Panc1 (cell line): ENCODE data around the gene PLXNC1. TPM values are rescaled to one million over a fixed set of nuclear protein-coding genes. Genes with fewer than 3 reads are reported as not detected.

ENCODE experiments used
- ATAC-seq: fragments of 200-7000 bp; cut with Tn5 transposase; 2 replicates; pipeline ENCODE4 v1.9.1; 2020; ENCODE audit warnings: mild to moderate bottlenecking, moderate library complexity
- BruUV-seq: library from RNA; stranded (reverse); fragments of 400-500 nt; replicated peaks from 2 replicates; lab custom pipeline; 2021; lab: Mats Ljungman, UMichigan
- CTCF ChIA-PET: fragments of 300-600 bp; sonication (Branson Sonifier 250); formaldehyde crosslinking; loops from one replicate; lab custom pipeline; 2022; ENCODE audit warnings: antibody characterized with exemption; lab: Charles Lee
- POLR2A ChIA-PET: fragments of 300-600 bp; sonication (Branson Sonifier 250); formaldehyde crosslinking; loops from one replicate; lab custom pipeline; 2022; ENCODE audit warnings: antibody characterized with exemption; lab: Charles Lee
- DNase-seq: peaks from one replicate; pipeline ENCODE4 v3.0.0-alpha.2; 2010; ENCODE audit warnings: low read depth, low spot score
- H3K27ac ChIP-seq: 2 replicates; pipeline ENCODE4 v1.5.1; 2011; ENCODE audit warnings: mild to moderate bottlenecking, low read length, inconsistent platforms
- H3K27me3 ChIP-seq: fragments of 200-500 bp; sonication (Bioruptor generic); 2 replicates; pipeline ENCODE4 v1.6.0; 2014; ENCODE audit warnings: low read length, inconsistent platforms; ENCODE audit not compliant: control insufficient read depth, insufficient read depth
- H3K36me3 ChIP-seq: fragments of 200-500 bp; sonication (Bioruptor generic); 2 replicates; pipeline ENCODE4 v1.5.1; 2014; ENCODE audit warnings: inconsistent platforms, mild to moderate bottlenecking, low read length, moderate library complexity; ENCODE audit not compliant: control insufficient read depth, insufficient read depth
- H3K4me1 ChIP-seq: 2 replicates; pipeline ENCODE4 v1.5.1; 2011; ENCODE audit warnings: inconsistent platforms, mild to moderate bottlenecking, low read length, moderate library complexity; ENCODE audit not compliant: control insufficient read depth, insufficient read depth
- H3K4me3 ChIP-seq, 2 experiments: 2 replicates each; pipeline ENCODE4 v1.5.1; 2011 to 2012; ENCODE audit warnings: low read depth in 2 of 2, low read length in 2 of 2, mild to moderate bottlenecking in 2 of 2, inconsistent platforms in 1 of 2, moderate library complexity in 1 of 2
- H3K9me3 ChIP-seq: fragments of 200-500 bp; sonication (Bioruptor generic); 2 replicates; pipeline ENCODE4 v1.5.1; 2014; ENCODE audit warnings: low read depth, mild to moderate bottlenecking, inconsistent platforms, low read length, moderate library complexity; ENCODE audit not compliant: control insufficient read depth, insufficient read depth
- CTCF ChIP-seq: fragments of 450-650 bp; IDR thresholded peaks from 2 replicates; pipeline ENCODE4 v1.5.1; 2017; ENCODE audit warnings: mild to moderate bottlenecking
- POLR2AphosphoS5 ChIP-seq: IDR thresholded peaks from 2 replicates; pipeline ENCODE4 v1.6.1; 2012; ENCODE audit warnings: mild to moderate bottlenecking, low read depth, low read length, moderate library complexity
- REST ChIP-seq, 2 experiments: IDR thresholded peaks; 2 replicates each; pipeline ENCODE4 v1.6.1; 2011 to 2012; ENCODE audit warnings: low read depth in 2 of 2, control low read depth in 1 of 2, low read length in 1 of 2, mild to moderate bottlenecking in 1 of 2, moderate library complexity in 1 of 2; ENCODE audit not compliant: insufficient read depth in 1 of 2
- SIN3A ChIP-seq: IDR thresholded peaks from 2 replicates; pipeline ENCODE4 v1.6.1; 2012; ENCODE audit warnings: low read depth, mild to moderate bottlenecking, low read length, moderate library complexity, borderline replicate concordance; ENCODE audit not compliant: insufficient read depth
- TCF7L2 ChIP-seq: IDR thresholded peaks from 2 replicates; pipeline ENCODE4 v1.6.1; 2011; ENCODE audit warnings: mild to moderate bottlenecking, low read depth, low read length, inconsistent platforms
- in situ Hi-C: cut with HindIII; loops from 2 replicates; pipeline ENCODE4 v1.10.0; 2016; ENCODE audit warnings: low sequenced_read_pairs, low pct_unique_long_range_greater_than_20kb
- intact Hi-C: fragments of 100-400 bp; cut with micrococcal nuclease; formaldehyde crosslinking; loops from one replicate; pipeline ENCODE4 v1.10.0; 2022; ENCODE audit not compliant: unreplicated experiment
- total RNA-seq: library from RNA; stranded (reverse); gene quantifications from one replicate; pipeline ENCODE4 v1.2.1, GENCODE V29; 2021; ENCODE audit not compliant: unreplicated experiment

PLXNC1 gene
- total RNA-seq, 1 experiment from 2014 or later: 0.57 TPM

- in situ Hi-C loops: no loop called here
- POLR2A ChIA-PET: no interaction called here
- intact Hi-C loops: no loop called here
- Histone ChIP-seq H3K27me3 (no peaks in the 10 kb centered on the region), H3K9me3 (no peaks in the 10 kb centered on the region), H3K27ac (no peak overlapping the region), H3K36me3 (no peaks in the 10 kb centered on the region), H3K4me3 (no peak overlapping the region), H3K4me1 (no peaks in the 10 kb centered on the region)
- ATAC-seq: no peak
- CTCF ChIA-PET: no interaction called here
- BruUV-seq: no TSS peak
- no peak for DNase-seq
- TF ChIP-seq TCF7L2: no peak
- no peak for TF ChIP-seq CTCF
- TF ChIP-seq SIN3A: no peak
- TF ChIP-seq REST (IDR thresholded peaks at IDR 0.05; ENCODE audit: insufficient read depth in 1 of 2, low read depth in 2 of 2, low read length in 1 of 2): no peak
- TF ChIP-seq POLR2AphosphoS5: no peak
Observed at GRCh38 chr12:94286583-94287244, 138.3 kb downstream of the PLXNC1 start.

GRCh38 chr12:94287245-94287628 is 138.9 kb downstream of the PLXNC1 start:
- ATAC-seq (no peak), DNase-seq (no peak)
- H3K4me3 ChIP-seq: no peak overlapping the region
- TF ChIP-seq CTCF (no peak), REST (IDR thresholded peaks at IDR 0.05; ENCODE audit: insufficient read depth in 1 of 2, low read depth in 2 of 2, low read length in 1 of 2) (no peak), POLR2AphosphoS5 (no peak), TCF7L2 (no peak), SIN3A (no peak)
- ChIA-PET CTCF (no interaction called here), POLR2A (no interaction called here)
- H3K36me3 ChIP-seq: no peaks in the 10 kb centered on the region; the same call in 1 of the 2 replicates
- H3K9me3 ChIP-seq: no peaks in the 10 kb centered on the region
- no peaks in the 10 kb centered on the region for H3K4me1 ChIP-seq
- H3K27me3 ChIP-seq: no peaks in the 10 kb centered on the region
- H3K27ac ChIP-seq: no peak overlapping the region
- intact Hi-C loops (no loop called here), in situ Hi-C loops (no loop called here)
- no TSS peak for BruUV-seq
